GM12878 (cell line): ENCODE results near the gene FMN2. TPM values are rescaled to one million over a fixed set of nuclear protein-coding genes. Genes with fewer than 3 reads are reported as not detected.

ENCODE experiments used
- ATAC-seq: fragments of 200-7000 bp; cut with Tn5 transposase; 3 replicates; pipeline ENCODE4 v1.9.1; 2020; ENCODE audit warnings: mild to moderate bottlenecking, moderate library complexity
- BruUV-seq: library from RNA; stranded (reverse); fragments of 400-500 nt; replicated peaks from 2 replicates; lab custom pipeline; 2021; lab: Mats Ljungman, UMichigan
- CTCF ChIA-PET: fragments of 300-600 bp; sonication (Branson Sonifier 250); formaldehyde crosslinking; extraction: SDS; loops from one replicate; lab custom pipeline; 2021; ENCODE audit warnings: inconsistent platforms; lab: Yijun Ruan, JAX
- POLR2A ChIA-PET: fragments of 350-600 bp; formaldehyde crosslinking; extraction: SDS; loops from one replicate; lab custom pipeline; 2021; ENCODE audit warnings: inconsistent platforms; lab: Charles Lee
- RAD21 ChIA-PET: fragments of 300-600 bp; sonication (Branson Sonifier 250); formaldehyde crosslinking; loops from one replicate; lab custom pipeline; 2023; ENCODE audit warnings: antibody characterized with exemption; ENCODE audit not compliant: unreplicated experiment; lab: Charles Lee
- SMC1A ChIA-PET: fragments of 300-600 bp; sonication (Branson Sonifier 250); formaldehyde crosslinking; loops from one replicate; lab custom pipeline; 2023; ENCODE audit not compliant: unreplicated experiment, uncharacterized antibody; lab: Charles Lee
- DNase-seq: peaks from one replicate; pipeline ENCODE4 v3.0.0-alpha.2; 2011; ENCODE audit warnings: low read depth, low spot score
- FAIRE-seq: peaks from 3 replicates; lab custom pipeline; 2011; peaks lifted over from hg19 to GRCh38; lab: Jason Lieb, UNC
- H2AFZ ChIP-seq: 2 replicates; pipeline ENCODE4 v1.6.0; 2011; ENCODE audit warnings: low read depth, low read length, control low read depth; ENCODE audit not compliant: control insufficient read depth
- H3K27ac ChIP-seq: 2 replicates; pipeline ENCODE4 v1.5.1; 2011; ENCODE audit warnings: control low read depth; ENCODE audit not compliant: control insufficient read depth, insufficient read depth
- H3K27me3 ChIP-seq, 2 experiments: replicated peaks in 1 of 2; 2 replicates each; pipeline versions ENCODE4 v1.6.0 to v1.6.1; 2011; ENCODE audit warnings: low read length in 1 of 2; ENCODE audit not compliant: control insufficient read depth in 2 of 2, insufficient read depth in 2 of 2
- H3K36me3 ChIP-seq, 2 experiments: 2 replicates each; pipeline ENCODE4 v1.5.1; 2011; ENCODE audit warnings: low read length in 1 of 2; ENCODE audit not compliant: control insufficient read depth in 2 of 2, insufficient read depth in 2 of 2
- H3K4me1 ChIP-seq: 2 replicates; pipeline ENCODE4 v1.6.1; 2011; ENCODE audit warnings: mild to moderate bottlenecking, low read length, moderate library complexity, mixed read lengths; ENCODE audit not compliant: control insufficient read depth, insufficient read depth
- H3K4me2 ChIP-seq: 2 replicates; pipeline ENCODE4 v1.6.0; 2011; ENCODE audit warnings: control low read depth; ENCODE audit not compliant: control insufficient read depth, insufficient read depth
- H3K4me3 ChIP-seq: fragments of 200-600 bp; sonication (generic); 2 replicates; pipeline ENCODE4 v1.5.1; 2016
- H3K79me2 ChIP-seq: 2 replicates; pipeline ENCODE4 v1.6.0; 2011; ENCODE audit warnings: low read length; ENCODE audit not compliant: control insufficient read depth, insufficient read depth
- H3K9ac ChIP-seq: 2 replicates; pipeline ENCODE4 v1.8.0; 2011; ENCODE audit warnings: low read length, control low read depth, mixed read lengths; ENCODE audit not compliant: control insufficient read depth, insufficient read depth
- H3K9me3 ChIP-seq: replicated peaks from 3 replicates; pipeline ENCODE4 v1.5.1; 2011; ENCODE audit warnings: mild to moderate bottlenecking, low read length; ENCODE audit not compliant: control insufficient read depth, insufficient read depth
- H4K20me1 ChIP-seq: 2 replicates; pipeline ENCODE4 v1.6.0; 2011; ENCODE audit not compliant: control insufficient read depth, insufficient read depth
- FOXM1 ChIP-seq: IDR thresholded peaks from 2 replicates; pipeline ENCODE4 v1.6.1; 2012; ENCODE audit warnings: low read depth, mild to moderate bottlenecking, inconsistent platforms, low read length, moderate library complexity
- KLF5 ChIP-seq: fragments of 450-650 bp; IDR thresholded peaks from 2 replicates; pipeline ENCODE4 v1.6.1; 2014; ENCODE audit warnings: mild to moderate bottlenecking; ENCODE audit not compliant: partially characterized antibody
- MYB ChIP-seq: fragments of 150-350 bp; IDR thresholded peaks from 2 replicates; pipeline ENCODE4 v1.6.1; 2014; ENCODE audit warnings: mild to moderate bottlenecking, low read depth, low read length, borderline replicate concordance
- PML ChIP-seq: IDR thresholded peaks from 2 replicates; pipeline ENCODE4 v1.6.1; 2012; ENCODE audit warnings: low read length, inconsistent platforms
- RB1 ChIP-seq: fragments of 450-650 bp; formaldehyde crosslinking; IDR thresholded peaks from 2 replicates; pipeline ENCODE4 v1.6.1; 2017; ENCODE audit warnings: mild to moderate bottlenecking, borderline replicate concordance
- SKIL ChIP-seq: fragments of 450-650 bp; IDR thresholded peaks from 2 replicates; pipeline ENCODE4 v1.6.1; 2017; ENCODE audit warnings: mild to moderate bottlenecking, low read depth, inconsistent platforms; ENCODE audit not compliant: poor library complexity, severe bottlenecking
- SMAD5 ChIP-seq: IDR thresholded peaks from 2 replicates; pipeline ENCODE4 v1.6.1; 2016; ENCODE audit warnings: antibody characterized with exemption, low read depth
- STAT1 ChIP-seq: fragments of 450-650 bp; conservative IDR thresholded peaks from 2 replicates; pipeline ENCODE4 v1.6.1; 2014; ENCODE audit warnings: antibody characterized with exemption, mild to moderate bottlenecking
- TBL1XR1 ChIP-seq: IDR thresholded peaks from 2 replicates; pipeline ENCODE4 v1.6.1; 2012; ENCODE audit warnings: low read depth, low read length, improper control_type of control experiment
- ZBED1 ChIP-seq: IDR thresholded peaks from 2 replicates; pipeline ENCODE4 v1.6.1; 2016; ENCODE audit warnings: borderline replicate concordance
- ZNF24 ChIP-seq: fragments of 450-650 bp; IDR thresholded peaks from 2 replicates; pipeline ENCODE4 v1.6.1; 2017; ENCODE audit warnings: antibody characterized with exemption, mild to moderate bottlenecking
- ZNF622 ChIP-seq: fragments of 450-650 bp; IDR thresholded peaks from 2 replicates; pipeline ENCODE4 v1.6.1; 2017; ENCODE audit warnings: mild to moderate bottlenecking, inconsistent platforms
- ZSCAN29 ChIP-seq: fragments of 450-650 bp; IDR thresholded peaks from 2 replicates; pipeline ENCODE4 v1.6.1; 2017; ENCODE audit warnings: mild to moderate bottlenecking, moderate library complexity
- WGBS: methylation state at CpG from one replicate; pipeline ENCODE4 v1.1.6; 2016; ENCODE audit warnings: low lambda C conversion rate; ENCODE audit not compliant: insufficient replicate concordance, insufficient coverage; ENCODE audit errors: missing lambda C conversion rate; 5-methylcytosine and 5-hydroxymethylcytosine counted together
- in situ Hi-C: fragments of 300-500 bp; cut with MboI; formaldehyde crosslinking; loops from 9 replicates; pipeline ENCODE4 v1.14.3; 2018; ENCODE audit warnings: mixed read lengths
- intact Hi-C: fragments of 100-400 bp; cut with micrococcal nuclease; formaldehyde crosslinking; loops from one replicate; pipeline ENCODE4 v1.14.2; 2022; ENCODE audit not compliant: unreplicated experiment
- polyA plus RNA-seq, 11 experiments: library from polyadenylated mRNA; depleted of rRNA in 4 of 11; unstranded in 6 of 11; stranded (reverse) in 5 of 11; fragments of >200 nt; fragmentation: Nextera tagmentation in 4 of 11; fragmentation: Illumina TruSeq in 1 of 11; extraction: Ambion mirVana in 4 of 11; extraction: Trizol in 1 of 11; gene quantifications; 1 replicate in 1 of 11; 2 replicates in 10 of 11; pipeline versions ENCODE4 v1.2.1 to v1.2.3, GENCODE V29; 2011 to 2016; ENCODE audit warnings: inconsistent platforms in 2 of 11, missing spikeins in 2 of 11, low read depth in 1 of 11
- total RNA-seq, 4 experiments: library from RNA; depleted of rRNA in 3 of 4; stranded (reverse); fragments of >200 nt in 3 of 4; fragmentation: Illumina TruSeq in 1 of 4; extraction: Trizol in 1 of 4; gene quantifications; 2 replicates each; pipeline versions ENCODE4 v1.2.1 to v1.2.3, GENCODE V29; 2013 to 2021
- TF ChIP-seq, protein P1 (sequence below): IDR thresholded peaks from 2 replicates; pipeline ENCODE4 v1.6.1; 2012; ENCODE audit warnings: low read length, inconsistent platforms
- TF ChIP-seq, protein P2 (sequence below): fragments of 450-650 bp; IDR thresholded peaks from 2 replicates; pipeline ENCODE4 v1.6.1; 2016; ENCODE audit warnings: mild to moderate bottlenecking, moderate library complexity, borderline replicate concordance

FMN2 gene
- total and polyA plus RNA-seq, 10 of the 15 experiments (the other 5 are each of a cell fraction or from before 2014, with no cell fraction given), result 0.60 TPM; not detected in 9

DNA sequence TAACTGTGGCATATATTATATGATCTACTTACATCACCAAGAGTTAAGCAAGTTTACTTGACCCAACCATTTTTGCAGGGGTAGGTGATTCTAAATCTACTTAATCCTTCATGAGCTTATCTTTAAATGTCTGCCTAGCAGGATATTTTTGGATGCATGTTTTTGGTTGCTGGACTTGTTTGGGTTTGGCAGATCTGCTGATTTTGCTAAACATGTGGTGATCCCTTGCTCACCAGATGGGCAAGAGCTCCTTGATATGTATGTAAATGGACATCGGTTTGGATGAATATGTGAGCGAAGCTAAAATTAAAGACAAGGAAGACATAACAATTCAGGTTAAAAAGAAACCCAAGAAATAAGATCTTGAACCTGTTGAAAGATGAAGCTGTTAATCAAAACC, 36.7 kb downstream of the FMN2 start:
- Histone ChIP-seq H3K27me3 (no peaks in the 10 kb centered on the region), H4K20me1 (no peaks in the 10 kb centered on the region), H3K9ac (no peak overlapping the region), H3K9me3 (no peaks in the 10 kb centered on the region), H3K4me1 (no peaks in the 10 kb centered on the region), H3K4me2 (no peak overlapping the region), H3K79me2 (no peaks in the 10 kb centered on the region), H3K27ac (no peak overlapping the region), H3K36me3 (no peaks in the 10 kb centered on the region), H3K4me3 (no peak overlapping the region), H2AFZ (no peak overlapping the region)
- SMC1A ChIA-PET, result no interaction called here
- RAD21 ChIA-PET, result no interaction called here
- CTCF ChIA-PET, result interaction anchor here (0.6 to 1.6 kb wide), 2 partner anchors 14 to 22 kb away, joined by 3 to 11 read pairs; no protein-coding TSS in a partner anchor
- in situ Hi-C loops (no loop called here), intact Hi-C loops (no loop called here)
- POLR2A ChIA-PET, result no interaction called here
- no TSS peak for BruUV-seq
- no peak for ATAC-seq
- no peak for FAIRE-seq
- 19% methylated on average over 2 of the region's 2 CpGs for WGBS
- no peak for DNase-seq
- TF ChIP-seq, protein P1, sequence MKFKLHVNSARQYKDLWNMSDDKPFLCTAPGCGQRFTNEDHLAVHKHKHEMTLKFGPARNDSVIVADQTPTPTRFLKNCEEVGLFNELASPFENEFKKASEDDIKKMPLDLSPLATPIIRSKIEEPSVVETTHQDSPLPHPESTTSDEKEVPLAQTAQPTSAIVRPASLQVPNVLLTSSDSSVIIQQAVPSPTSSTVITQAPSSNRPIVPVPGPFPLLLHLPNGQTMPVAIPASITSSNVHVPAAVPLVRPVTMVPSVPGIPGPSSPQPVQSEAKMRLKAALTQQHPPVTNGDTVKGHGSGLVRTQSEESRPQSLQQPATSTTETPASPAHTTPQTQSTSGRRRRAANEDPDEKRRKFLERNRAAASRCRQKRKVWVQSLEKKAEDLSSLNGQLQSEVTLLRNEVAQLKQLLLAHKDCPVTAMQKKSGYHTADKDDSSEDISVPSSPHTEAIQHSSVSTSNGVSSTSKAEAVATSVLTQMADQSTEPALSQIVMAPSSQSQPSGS, result no peak
- no peak for TF ChIP-seq SMAD5
- TF ChIP-seq RB1, result no peak
- TF ChIP-seq ZBED1, result no peak
- no peak for TF ChIP-seq STAT1
- no peak for TF ChIP-seq SKIL
- TF ChIP-seq PML, result no peak
- TF ChIP-seq MYB, result no peak
- no peak for TF ChIP-seq ZSCAN29
- TF ChIP-seq TBL1XR1, result no peak
- TF ChIP-seq ZNF24, result no peak
- TF ChIP-seq FOXM1, result no peak
- TF ChIP-seq ZNF622, result no peak
- TF ChIP-seq KLF5, result no peak
- TF ChIP-seq, protein P2, sequence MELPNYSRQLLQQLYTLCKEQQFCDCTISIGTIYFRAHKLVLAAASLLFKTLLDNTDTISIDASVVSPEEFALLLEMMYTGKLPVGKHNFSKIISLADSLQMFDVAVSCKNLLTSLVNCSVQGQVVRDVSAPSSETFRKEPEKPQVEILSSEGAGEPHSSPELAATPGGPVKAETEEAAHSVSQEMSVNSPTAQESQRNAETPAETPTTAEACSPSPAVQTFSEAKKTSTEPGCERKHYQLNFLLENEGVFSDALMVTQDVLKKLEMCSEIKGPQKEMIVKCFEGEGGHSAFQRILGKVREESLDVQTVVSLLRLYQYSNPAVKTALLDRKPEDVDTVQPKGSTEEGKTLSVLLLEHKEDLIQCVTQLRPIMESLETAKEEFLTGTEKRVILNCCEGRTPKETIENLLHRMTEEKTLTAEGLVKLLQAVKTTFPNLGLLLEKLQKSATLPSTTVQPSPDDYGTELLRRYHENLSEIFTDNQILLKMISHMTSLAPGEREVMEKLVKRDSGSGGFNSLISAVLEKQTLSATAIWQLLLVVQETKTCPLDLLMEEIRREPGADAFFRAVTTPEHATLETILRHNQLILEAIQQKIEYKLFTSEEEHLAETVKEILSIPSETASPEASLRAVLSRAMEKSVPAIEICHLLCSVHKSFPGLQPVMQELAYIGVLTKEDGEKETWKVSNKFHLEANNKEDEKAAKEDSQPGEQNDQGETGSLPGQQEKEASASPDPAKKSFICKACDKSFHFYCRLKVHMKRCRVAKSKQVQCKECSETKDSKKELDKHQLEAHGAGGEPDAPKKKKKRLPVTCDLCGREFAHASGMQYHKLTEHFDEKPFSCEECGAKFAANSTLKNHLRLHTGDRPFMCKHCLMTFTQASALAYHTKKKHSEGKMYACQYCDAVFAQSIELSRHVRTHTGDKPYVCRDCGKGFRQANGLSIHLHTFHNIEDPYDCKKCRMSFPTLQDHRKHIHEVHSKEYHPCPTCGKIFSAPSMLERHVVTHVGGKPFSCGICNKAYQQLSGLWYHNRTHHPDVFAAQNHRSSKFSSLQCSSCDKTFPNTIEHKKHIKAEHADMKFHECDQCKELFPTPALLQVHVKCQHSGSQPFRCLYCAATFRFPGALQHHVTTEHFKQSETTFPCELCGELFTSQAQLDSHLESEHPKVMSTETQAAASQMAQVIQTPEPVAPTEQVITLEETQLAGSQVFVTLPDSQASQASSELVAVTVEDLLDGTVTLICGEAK, result no peak
